GM20431 (cell line): ENCODE measurements around the gene COL4A6.

Experiments used
- in situ Hi-C: fragments of 300-500 bp; cut with MseI, MboI; formaldehyde crosslinking; loops from one replicate; pipeline ENCODE4 v1.15.0; 2020; ENCODE audit warnings: low sequenced_read_pairs; ENCODE audit not compliant: unreplicated experiment

The COL4A6 gene

DNA sequence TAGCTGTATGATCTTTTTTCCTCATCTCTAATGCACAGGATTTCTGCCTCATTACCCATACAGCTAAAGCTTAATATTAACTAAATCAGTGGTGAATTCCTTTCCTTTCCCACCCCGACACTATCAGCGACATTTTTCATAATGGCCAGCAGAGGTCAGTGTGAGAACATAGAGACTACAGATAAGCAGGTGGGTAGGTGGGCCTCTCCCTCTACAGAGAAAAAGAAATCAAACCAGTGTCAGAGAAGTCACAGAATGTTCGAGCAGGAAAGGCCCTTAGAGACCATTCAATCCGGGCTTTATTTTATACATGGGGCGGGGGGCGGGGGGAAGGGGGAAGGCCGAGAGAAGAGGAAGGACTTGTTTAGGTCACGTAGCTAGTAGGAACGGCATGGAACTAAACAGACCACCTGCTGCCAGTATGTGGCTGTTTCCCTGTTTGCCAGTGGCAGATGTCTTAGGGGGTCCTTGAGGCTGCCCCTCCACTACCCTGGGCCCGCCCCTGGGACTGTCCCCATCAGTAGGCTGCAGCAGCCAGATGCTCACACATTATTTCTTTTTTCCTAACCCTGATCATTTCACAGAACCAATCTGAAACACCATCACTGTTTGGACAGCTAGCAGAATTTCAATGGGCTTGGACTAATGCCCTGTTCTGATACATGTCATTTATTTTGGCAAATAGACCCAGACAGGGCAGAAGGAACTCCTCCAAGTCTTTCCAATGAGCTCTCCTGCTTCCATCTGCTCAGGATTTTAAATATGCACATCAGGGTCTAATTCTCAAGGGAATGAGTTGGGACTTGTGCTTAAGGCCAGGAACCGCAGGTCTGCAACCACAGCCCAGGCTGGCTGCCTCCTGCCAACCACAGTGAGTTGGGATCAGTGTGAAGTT lies 213.2 kb downstream of the COL4A6 start:
- in situ Hi-C loops: loop anchor here (25.0 kb wide), 1 partner anchor 312 kb away; no protein-coding TSS in a partner anchor

DNA sequence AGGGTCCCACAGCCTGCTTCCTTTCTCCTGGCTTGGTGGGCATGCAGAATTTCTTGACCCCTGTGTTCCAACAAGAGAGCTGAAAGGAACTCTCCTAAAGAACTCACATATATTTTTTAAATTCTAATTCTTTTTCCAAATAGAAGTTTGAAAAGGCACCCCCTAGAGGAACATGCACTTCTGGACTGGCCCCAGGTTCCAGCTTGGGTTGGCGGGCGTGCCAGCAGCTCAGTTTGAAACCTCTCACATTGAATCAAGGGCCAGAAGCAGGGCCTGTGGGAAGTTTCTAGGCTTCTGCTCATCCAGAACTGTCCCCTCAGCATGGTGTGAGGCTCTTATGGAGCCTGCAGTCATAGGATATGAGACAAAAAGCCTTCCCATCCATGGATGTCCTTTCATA lies 214.0 kb downstream of the COL4A6 start:
- in situ Hi-C loops: no loop called here

DNA sequence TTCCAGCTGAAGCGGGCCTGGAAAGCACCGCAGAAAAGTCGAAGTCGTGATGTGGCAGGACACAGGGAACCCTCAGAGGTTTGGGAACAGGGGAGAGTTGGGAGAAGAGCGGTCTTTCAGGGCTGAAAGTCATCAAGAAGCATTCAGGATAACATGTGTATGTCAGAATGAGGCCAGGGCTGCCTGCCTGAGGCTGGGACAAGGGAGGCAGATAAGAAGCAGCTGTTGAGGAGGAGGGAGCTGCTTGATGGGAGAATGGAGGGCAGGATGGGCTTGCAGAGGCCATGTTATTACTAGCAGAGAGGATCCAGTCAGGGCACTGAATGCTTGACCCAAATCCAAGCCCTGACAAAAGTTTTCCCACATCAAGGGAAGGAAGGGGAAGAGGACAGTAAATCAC lies 214.6 kb downstream of the COL4A6 start:
- in situ Hi-C loops: no loop called here

DNA sequence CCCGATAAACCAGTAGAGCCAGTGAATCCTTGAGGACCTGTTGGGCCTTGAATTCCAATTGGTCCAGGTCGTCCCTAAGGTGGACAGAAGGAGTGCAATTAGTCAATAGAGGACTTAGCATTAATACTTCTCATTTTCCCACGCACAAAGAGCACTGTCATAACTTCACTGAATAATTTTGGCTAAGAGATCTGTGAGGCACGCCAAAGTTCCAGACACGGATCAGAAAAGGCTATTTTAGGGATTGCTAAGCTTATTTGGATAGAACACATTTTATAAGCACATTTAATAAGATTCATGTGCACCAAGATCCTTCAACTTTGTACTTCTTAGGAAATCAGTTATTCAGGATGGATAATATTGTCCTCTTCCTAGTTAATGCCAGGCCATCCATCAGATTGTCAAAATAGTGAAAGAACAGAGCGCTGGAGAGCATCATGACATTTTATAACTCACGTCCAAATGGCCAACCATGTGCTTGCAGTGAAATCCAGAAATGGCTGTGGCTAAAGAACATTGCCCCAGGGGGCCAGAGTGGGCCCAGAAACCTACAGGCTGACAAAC lies 216.8 kb downstream of the COL4A6 start:
- in situ Hi-C loops: no loop called here

DNA sequence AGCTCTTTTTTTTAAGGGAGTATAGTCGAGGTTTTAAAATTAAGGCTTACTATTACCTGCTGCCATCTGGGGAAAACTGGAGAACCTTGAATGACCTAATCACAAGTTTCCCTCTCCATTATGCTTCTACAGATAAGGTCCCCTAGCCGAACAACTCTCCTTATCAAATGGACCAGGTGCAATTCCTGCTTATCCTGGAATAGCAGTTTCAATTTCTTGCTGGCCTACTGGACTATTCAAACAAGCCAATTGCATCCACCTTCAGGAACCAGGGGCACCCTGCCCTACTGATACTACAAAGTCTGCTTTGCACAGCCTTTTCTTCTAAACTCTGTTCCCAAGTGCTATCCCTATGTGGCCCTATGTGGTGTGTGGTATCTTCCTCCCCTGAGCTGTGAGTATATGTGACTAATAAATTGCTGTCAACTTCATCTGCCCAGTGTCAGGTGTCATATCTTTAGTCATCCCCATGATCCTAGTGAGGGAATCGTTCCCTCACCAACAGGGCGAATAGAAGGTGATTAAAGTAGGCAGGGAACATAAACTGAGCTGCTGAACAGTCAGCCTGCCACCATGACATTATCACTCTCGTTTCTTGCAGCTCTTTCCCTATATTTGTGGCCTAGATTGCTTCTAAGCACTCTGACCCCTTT lies 218.1 kb downstream of the COL4A6 start:
- in situ Hi-C loops: no loop called here

DNA sequence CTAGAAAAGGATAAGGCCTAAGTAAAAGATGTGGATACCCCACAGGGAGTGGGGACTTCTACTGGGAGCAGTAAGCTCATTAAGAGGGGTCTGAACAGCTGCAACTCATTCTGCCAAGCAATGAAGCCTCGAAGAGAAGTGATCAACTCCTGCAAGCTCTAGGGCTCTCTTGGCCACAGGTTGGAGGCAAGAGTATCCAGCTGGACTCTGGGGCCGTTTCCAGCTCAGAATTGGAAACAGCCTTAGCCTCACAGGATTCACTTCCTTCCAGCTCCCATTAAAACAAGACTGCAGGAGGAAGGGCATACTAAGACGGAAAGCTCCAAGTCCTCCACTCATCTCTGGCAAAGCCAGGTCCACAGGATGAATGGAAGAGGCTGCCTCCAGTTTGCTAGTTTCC lies 220.3 kb downstream of the COL4A6 start:
- in situ Hi-C loops: no loop called here

DNA sequence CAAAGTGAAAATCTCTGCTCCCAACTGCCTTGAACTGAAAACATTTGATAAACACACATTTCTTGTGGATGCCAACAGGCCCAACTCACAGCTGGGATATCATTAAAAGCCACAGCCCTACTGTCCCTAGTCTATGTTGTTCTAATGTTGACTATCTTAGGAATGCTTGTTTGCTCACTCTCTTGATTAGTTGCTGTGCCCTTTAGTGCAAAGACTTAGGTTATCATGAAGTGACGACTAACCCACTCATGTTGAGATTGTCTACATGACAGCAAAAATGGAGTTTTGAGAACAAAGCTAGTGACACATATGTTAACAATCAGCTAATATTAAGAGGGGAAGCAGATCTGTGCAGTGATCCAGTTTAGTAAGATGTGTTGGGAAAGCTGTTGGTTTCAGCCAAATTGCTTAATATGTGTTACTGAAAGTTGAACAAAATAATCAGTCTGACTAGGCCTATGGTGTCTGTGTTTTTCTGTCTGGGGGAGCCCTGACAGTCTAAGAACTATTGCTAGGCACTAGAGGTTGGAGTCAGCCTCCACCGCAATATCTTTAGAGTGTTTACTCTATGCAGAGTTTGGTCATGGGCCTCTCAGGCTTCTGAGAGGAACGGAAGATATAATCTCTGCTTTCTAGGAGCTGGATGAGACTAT lies 221.2 kb downstream of the COL4A6 start:
- in situ Hi-C loops: no loop called here

DNA sequence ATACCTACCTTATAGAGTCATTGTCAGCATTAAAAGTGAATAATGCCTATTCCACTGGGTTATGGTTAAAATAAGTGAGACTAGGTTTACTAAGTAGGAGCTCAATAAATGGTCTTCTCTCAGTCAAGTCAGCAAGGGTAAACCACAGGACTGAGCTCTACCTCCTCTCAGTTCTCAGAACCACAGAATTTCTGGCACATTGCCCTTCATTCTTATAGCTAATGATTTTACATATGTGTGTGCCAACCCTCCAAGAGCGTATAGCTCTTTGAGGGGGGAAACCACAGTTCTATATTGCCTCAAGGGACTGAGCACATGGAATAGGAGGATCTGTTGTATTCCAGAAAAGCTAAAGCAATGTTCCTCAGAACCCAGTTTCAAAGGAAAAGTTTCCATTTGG lies 221.8 kb downstream of the COL4A6 start:
- in situ Hi-C loops: no loop called here

DNA sequence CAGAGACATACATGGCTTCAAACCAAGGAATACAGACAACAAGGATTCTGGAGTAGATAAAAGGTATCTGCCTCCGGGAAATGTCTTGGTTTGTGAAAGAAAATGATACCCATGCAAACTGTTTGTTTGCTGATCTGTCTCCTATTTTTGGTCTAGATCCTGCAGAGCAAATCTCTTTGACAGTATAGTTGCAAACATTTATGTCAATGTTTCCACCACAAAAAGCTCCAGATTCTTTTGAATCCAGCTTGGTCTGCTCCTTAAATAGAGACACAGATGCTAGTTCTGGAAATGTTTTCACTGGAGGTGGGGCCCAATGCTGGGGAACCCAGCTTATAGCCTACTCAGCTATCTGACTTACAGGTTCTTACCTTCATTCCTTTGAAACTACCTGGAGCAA lies 226.9 kb downstream of the COL4A6 start:
- in situ Hi-C loops: no loop called here

DNA sequence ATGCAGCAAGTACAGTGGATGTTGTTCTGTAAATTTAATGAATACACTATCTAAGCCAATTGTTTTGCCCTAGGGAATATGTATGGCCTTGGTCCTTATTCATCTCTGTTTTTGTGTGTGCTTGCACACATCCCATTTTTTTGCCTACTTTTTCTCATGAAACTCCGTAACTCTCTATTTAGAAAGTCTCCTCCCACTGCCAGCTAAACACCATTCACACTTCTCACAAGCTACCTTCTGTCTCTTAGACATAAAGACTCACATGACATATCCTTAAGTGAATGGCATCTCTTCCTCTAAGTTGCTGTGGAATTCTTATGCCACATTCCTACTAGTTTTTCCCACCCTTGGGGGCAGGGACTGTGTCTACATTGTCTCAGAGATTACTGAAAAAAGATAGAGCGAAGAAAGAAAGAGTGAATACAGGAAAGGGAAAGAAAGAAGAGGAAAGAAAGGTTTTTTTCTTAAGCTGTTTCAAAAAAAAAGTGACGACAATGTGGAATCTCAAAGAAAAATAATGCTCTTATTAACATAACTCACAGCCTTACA lies 229.1 kb downstream of the COL4A6 start:
- in situ Hi-C loops: no loop called here

DNA sequence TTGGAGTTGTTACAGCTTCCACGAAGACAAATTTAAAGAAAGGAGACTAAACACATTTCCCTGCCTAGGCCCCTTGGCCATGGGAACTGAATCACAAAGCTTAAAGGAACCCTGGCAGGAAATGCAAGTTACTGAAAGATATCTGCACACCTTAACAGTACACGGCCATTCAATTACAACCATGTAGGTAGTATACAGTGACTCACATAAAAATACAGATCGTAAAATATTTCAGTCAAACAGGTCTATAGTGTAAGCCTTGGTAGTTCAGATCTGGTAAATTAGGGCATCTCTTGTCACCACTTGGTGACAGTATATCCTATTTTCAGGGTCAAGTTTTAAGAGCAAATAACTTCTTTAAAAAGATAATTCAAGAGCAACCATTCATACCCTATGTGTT lies 234.7 kb downstream of the COL4A6 start:
- in situ Hi-C loops: no loop called here

DNA sequence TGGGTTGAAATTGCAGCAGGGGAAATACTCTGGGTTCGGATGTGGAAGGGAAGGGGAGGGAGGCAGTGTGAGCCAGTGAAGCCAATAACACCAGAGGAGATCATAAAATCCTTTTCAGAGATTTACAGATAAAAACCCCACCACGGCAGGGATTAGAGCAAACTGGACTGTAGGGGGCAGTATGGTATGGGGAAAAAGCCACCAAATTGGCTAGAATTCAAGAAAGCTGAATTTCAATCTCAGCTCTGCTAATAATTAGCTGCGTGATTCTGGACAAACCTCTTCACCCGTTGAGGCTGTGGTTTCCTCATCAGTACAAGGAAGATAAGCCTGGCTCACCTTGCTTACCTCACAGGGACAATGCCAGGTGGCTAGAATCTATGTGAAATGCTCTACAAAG lies 238.5 kb downstream of the COL4A6 start:
- in situ Hi-C loops: no loop called here

DNA sequence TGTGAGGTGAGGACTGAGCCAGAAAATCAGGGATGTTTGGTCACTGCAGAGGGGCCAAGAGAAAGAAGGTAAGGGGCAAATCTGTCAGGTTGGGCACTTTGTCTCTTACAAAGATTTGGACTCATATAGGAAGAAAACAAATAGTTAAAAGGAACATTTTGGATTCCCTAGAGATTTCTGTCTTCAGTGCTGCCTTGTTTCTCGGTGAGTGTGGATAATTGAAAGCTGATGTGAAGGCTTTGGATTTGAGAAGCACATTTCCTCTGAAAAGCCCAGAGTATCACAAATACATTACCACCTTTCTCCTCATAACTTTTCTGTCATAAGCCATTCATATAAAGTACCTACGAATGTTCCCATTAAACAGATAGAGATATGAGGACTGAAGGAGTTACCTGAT lies 239.2 kb downstream of the COL4A6 start:
- in situ Hi-C loops: no loop called here

DNA sequence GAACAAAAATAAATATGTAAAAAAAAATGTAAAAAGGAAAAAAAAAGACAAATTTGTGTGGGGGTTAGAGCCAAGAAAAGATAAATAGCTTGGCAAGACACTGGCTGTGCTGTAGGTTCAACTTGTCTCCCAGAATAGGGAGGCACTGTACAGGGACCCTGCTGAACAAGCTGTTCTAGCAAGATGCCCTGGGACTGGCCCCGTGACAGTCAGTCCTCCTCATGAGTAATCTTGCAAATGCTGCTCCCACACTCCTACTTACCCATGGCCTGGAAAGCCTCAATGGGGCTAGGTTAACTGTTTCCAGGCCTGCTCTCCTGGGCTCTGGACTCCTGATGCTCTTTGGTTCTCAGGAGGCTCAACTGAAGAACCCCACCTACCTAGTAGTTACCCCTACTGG lies 239.8 kb downstream of the COL4A6 start:
- in situ Hi-C loops: no loop called here

DNA sequence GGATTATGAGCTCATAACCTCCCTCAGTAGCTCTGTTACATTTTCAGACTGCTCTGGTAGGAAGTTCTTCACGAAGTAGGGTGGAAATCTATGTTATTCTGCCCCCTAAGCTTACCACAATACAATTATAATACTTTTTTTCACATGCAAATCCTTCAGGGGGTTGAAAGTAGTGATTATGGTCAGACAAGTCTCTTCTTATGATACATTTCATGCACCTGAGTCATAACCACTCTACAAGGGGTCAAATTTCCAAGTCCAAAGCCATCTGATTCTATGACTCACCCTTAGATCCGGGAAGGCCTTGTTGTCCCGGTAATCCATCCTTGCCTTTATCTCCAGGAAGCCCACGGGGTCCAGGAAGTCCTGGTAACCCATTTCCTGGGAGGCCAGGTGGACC lies 251.4 kb downstream of the COL4A6 start:
- in situ Hi-C loops: no loop called here

DNA sequence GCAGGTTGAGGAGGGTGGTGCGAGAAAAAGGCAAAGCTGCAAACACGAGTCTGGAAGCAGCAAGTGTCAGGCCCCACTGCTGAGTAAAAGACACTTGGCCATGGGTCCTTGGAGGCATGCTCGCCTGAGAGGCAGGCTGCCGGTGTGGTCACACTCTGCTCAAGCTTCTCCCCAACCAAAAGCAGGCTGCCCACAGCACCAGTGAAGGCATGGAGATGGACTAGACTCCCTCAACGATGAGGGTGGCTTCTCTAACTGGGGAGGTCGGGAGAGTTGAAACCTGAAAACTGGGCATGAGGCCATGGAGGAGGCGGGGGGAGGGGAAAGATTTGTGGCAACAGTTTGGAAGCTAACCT lies 260.1 kb downstream of the COL4A6 start:
- in situ Hi-C loops: no loop called here

DNA sequence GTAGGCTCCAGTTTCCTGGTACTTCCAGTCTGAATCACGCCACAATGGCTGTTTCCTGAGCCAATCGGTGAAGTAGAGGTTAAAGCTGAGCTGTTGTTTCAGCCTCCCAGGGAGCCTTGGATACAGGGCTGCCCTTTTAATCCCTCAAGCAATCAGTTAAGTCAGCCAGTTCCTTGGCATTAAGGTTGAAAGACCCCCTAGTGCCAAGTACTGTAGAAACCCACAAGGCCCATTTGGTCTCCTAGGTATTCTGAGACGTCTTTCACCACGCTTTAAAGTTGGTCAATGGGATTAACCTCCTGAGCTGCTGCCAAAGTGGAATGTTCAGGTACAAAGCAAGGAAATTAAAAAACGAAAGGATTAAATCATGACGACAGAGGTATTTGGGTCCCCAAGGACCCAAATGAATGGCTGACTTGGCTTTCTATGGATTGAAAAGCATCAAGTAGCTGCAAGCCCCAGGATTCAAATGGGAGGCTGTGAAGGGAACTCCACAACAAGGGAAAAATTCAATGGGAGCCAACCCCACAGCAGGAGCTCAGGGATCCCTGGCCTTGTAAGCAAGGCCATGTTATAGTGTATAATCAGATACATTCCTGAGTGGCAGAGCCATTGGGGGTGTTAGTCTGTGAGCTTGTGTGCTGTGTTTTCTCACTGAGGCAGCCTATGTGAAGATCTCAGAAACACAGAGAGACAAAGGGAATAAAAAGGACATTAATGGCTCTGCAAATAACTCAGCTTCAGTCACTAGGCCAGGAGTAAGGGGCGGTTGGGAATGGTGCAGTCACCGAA lies 260.7 kb downstream of the COL4A6 start:
- in situ Hi-C loops: no loop called here

DNA sequence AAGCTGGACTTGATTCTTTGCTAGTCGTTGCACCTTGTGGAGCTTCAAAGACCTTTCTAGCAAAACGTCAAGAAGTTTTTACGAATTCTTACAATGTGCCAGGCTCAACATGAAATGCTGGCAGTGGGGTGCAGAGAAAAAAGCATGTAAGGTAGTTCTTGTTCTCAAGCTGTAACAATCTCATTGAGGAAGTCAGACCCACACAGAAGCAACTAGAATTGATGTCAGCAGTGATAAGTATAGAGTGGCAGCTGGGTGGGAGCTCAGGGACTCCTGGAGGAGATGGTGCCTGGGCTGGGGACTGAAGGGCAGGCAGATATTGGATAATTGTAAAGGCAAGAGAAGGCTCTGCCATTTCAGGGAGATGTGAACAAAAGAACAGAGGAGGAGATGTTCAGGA lies 264.3 kb downstream of the COL4A6 start:
- in situ Hi-C loops: no loop called here

DNA sequence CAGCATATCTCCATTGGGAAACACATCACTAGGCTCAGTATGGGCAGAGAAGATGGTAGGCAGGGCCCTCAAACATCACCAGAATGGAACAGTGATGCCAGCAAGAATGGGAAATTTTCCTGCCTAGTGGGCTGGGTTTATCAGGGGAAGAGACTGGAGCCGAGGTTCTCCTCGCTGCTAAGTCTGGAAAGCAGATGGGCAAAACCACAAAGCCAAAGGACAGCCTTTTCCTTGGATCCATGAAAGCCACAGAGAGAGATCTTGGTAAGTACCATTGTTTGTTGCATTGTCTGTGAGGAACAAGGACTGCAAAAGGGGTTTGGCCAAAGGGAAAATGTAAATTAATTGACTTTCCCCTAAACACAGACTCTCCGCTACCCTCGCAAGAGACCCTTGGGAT lies 266.6 kb downstream of the COL4A6 start:
- in situ Hi-C loops: no loop called here

DNA sequence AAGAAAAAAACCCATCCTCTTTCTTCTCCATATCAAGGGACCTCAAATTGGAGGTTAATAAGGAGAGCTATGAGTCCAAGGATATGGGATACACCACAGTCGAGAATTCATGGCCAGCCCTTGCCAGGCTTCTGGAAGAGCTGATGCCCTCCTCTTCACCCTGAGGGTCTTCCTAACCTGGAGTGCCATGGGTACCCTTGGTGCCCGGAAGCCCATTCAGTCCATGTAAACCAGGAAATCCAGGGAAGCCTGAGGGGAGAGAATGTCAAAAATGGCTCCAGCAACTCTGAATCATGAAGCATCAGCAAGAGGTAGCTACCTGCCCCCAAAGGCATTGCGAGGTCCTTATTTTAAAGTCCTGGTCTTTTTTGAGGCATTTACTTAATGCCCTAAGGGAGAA lies 268.5 kb downstream of the COL4A6 start:
- in situ Hi-C loops: no loop called here
